Peyer's patch (tissue), 4 donors: ENCODE data around the gene EAF1. TPM values are rescaled to one million over a fixed set of nuclear protein-coding genes. Genes with fewer than 3 reads are reported as not detected.

Source experiments
- DNase-seq, 3 donors: peaks; one replicate each; pipeline ENCODE4 v3.0.0-alpha.2; 2017 to 2019
- H3K27ac ChIP-seq, 4 donors: fragments of 200-600 bp; sonication (generic); one replicate each; pipeline ENCODE4 v1.5.1; 2016 to 2019
- H3K27me3 ChIP-seq, 2 donors: fragments of 200-600 bp; sonication (generic); one replicate each; pipeline ENCODE4 v1.5.1; 2019
- H3K36me3 ChIP-seq, 3 donors: fragments of 200-600 bp; sonication (generic); one replicate each; pipeline ENCODE4 v1.5.1; 2016 to 2019
- H3K4me1 ChIP-seq, 4 donors: fragments of 200-600 bp; sonication (generic); one replicate each; pipeline ENCODE4 v1.5.1; 2016 to 2019
- H3K4me3 ChIP-seq, 4 donors: fragments of 200-600 bp; sonication (generic); 1 replicate in 3 of 4; 2 replicates in 1 of 4; pipeline ENCODE4 v1.5.1; 2016 to 2019; ENCODE audit warnings: mild to moderate bottlenecking in 1 of 4
- H3K9me3 ChIP-seq, 4 donors: fragments of 200-600 bp; sonication (generic); one replicate each; pipeline ENCODE4 v1.5.1; 2016 to 2019; ENCODE audit warnings: mild to moderate bottlenecking in 1 of 4
- CTCF ChIP-seq, 6 experiments: fragments of 450-650 bp in 4 of 6; fragments of 200-600 bp in 2 of 6; sonication (generic) in 1 of 6; IDR thresholded peaks; one replicate each; pipeline ENCODE4 v1.5.1; 2017 to 2019; ENCODE audit warnings: antibody characterized with exemption in 6 of 6, mild to moderate bottlenecking in 3 of 6, moderate library complexity in 1 of 6
- POLR2A ChIP-seq, 2 donors: fragments of 450-650 bp; IDR thresholded peaks; one replicate each; pipeline ENCODE4 v1.5.1; 2017; ENCODE audit warnings: antibody characterized with exemption in 2 of 2, mild to moderate bottlenecking in 2 of 2, moderate library complexity in 2 of 2
- total RNA-seq, 4 donors: library from RNA; depleted of rRNA; stranded (reverse); fragments of >200 nt; gene quantifications; one replicate each; pipeline ENCODE4 v1.1.0, GENCODE V29; 2016

EAF1 gene
- total RNA-seq, 4 donors from 2014 or later: 27.1 to 45.4 (median 33.0) TPM

- TF ChIP-seq CTCF (IDR thresholded peaks at IDR 0.05) (no peak), POLR2A (IDR thresholded peaks at IDR 0.05) (no peak)
- H3K27me3 ChIP-seq: no peaks in the 10 kb centered on the region
- H3K27ac ChIP-seq: no peak overlapping the region
- no peaks in the 10 kb centered on the region for H3K9me3 ChIP-seq
- H3K36me3 ChIP-seq: peaks cover 0 to 52% (median 0%) of the 10 kb centered on the region in 3 donors
- H3K4me3 ChIP-seq: no peak overlapping the region
- H3K4me1 ChIP-seq: peaks cover 0 to 2% (median 0%) of the 10 kb centered on the region in 4 donors
- DNase-seq: no peak
Observed at GRCh38 chr3:15420871-15421270, 6.5 kb upstream of the EAF1 start.

- H3K4me1 ChIP-seq: peaks cover 0 to 32% (median 2%) of the 10 kb centered on the region in 4 donors
- H3K4me3 ChIP-seq: peak overlapping the region; percentile 73 to 95 (median 84)
- peaks cover 0 to 34% (median 0%) of the 10 kb centered on the region in 3 donors for H3K36me3 ChIP-seq
- TF ChIP-seq CTCF (IDR thresholded peaks at IDR 0.05) (no peak), POLR2A (IDR thresholded peaks at IDR 0.05) (no peak)
- DNase-seq: no peak
- H3K27me3 ChIP-seq: no peaks in the 10 kb centered on the region
- H3K9me3 ChIP-seq: no peaks in the 10 kb centered on the region
- H3K27ac ChIP-seq: peak overlapping the region; percentile 78 to 81 (median 80)
Observed at GRCh38 chr3:15426579-15427118, 749 bp upstream of the EAF1 start.

- Histone ChIP-seq H3K4me1 (peaks cover 0 to 32% (median 2%) of the 10 kb centered on the region in 4 donors), H3K9me3 (no peaks in the 10 kb centered on the region), H3K27ac (peak overlapping the region; percentile 78 to 81 (median 80)), H3K27me3 (no peaks in the 10 kb centered on the region), H3K36me3 (peaks cover 0 to 42% (median 0%) of the 10 kb centered on the region in 3 donors), H3K4me3 (peak overlapping the region; percentile 73 to 95 (median 84))
- TF ChIP-seq POLR2A (IDR thresholded peaks at IDR 0.05) (no peak), CTCF (IDR thresholded peaks at IDR 0.05) (no peak)
- peak in 2 of 3 donors; percentile 50 to 54 for DNase-seq
Observed at GRCh38 chr3:15427981-15428380, 583 bp downstream of the EAF1 start.

- Histone ChIP-seq H3K9me3 (no peaks in the 10 kb centered on the region), H3K4me1 (peaks cover 0 to 32% (median 2%) of the 10 kb centered on the region in 4 donors), H3K36me3 (peaks cover 0 to 42% (median 0%) of the 10 kb centered on the region in 3 donors), H3K27ac (peak overlapping the region in 1 of 4 donors; percentile 78), H3K4me3 (peak overlapping the region; percentile 73 to 95 (median 84)), H3K27me3 (no peaks in the 10 kb centered on the region)
- TF ChIP-seq CTCF (IDR thresholded peaks at IDR 0.05): no peak
- TF ChIP-seq POLR2A (IDR thresholded peaks at IDR 0.05): no peak
- DNase-seq: no peak
Observed at GRCh38 chr3:15428539-15428938, 1.1 kb downstream of the EAF1 start.

GRCh38 chr3:15429080-15429479, 1.7 kb downstream of the EAF1 start:
- DNase-seq: no peak
- no peak overlapping the region for H3K27ac ChIP-seq
- H3K4me3 ChIP-seq: peak overlapping the region in 2 of 4 donors; percentile 83 to 95
- H3K36me3 ChIP-seq: peaks cover 0 to 43% (median 0%) of the 10 kb centered on the region in 3 donors
- H3K27me3 ChIP-seq: no peaks in the 10 kb centered on the region
- TF ChIP-seq POLR2A (IDR thresholded peaks at IDR 0.05) (no peak), CTCF (IDR thresholded peaks at IDR 0.05) (no peak)
- no peaks in the 10 kb centered on the region for H3K9me3 ChIP-seq
- peaks cover 0 to 32% (median 2%) of the 10 kb centered on the region in 4 donors for H3K4me1 ChIP-seq
